SU-DHL-6 (cell line): ENCODE results near the gene ANO10.

Experiments used
- H2AFZ ChIP-seq: fragments of 200-600 bp; sonication (generic); 2 replicates; pipeline ENCODE4 v1.6.1; 2014; ENCODE audit warnings: low read depth, mild to moderate bottlenecking, moderate library complexity, mixed read lengths, antibody characterized with exemption, low read length; ENCODE audit not compliant: severe bottlenecking
- H3F3A ChIP-seq: fragments of 200-600 bp; shearing (Covaris generic); 2 replicates; pipeline ENCODE4 v1.6.0; 2016; ENCODE audit warnings: antibody characterized with exemption, mild to moderate bottlenecking; ENCODE audit not compliant: insufficient read depth
- H3K27ac ChIP-seq: fragments of 200-600 bp; sonication (generic); 2 replicates; pipeline ENCODE4 v1.5.1; 2016; ENCODE audit warnings: low read depth, mild to moderate bottlenecking, low read length, moderate library complexity, mixed read lengths
- H3K27me3 ChIP-seq: fragments of 200-600 bp; sonication (generic), shearing (Covaris generic); 2 replicates; pipeline ENCODE4 v1.6.0; 2014; ENCODE audit warnings: mild to moderate bottlenecking, low read length
- H3K36me3 ChIP-seq: fragments of 200-600 bp; sonication (generic); 2 replicates; pipeline ENCODE4 v1.6.1; 2014; ENCODE audit warnings: mild to moderate bottlenecking, low read length, mixed read lengths
- H3K4me2 ChIP-seq: fragments of 300-600, 200-600 bp; shearing (Covaris generic), sonication (generic); 2 replicates; pipeline ENCODE4 v1.6.0; 2014; ENCODE audit warnings: low read length, low read depth, mild to moderate bottlenecking; ENCODE audit not compliant: poor library complexity, severe bottlenecking
- H3K4me3 ChIP-seq: fragments of 200-600 bp; sonication (generic); 2 replicates; pipeline ENCODE4 v1.5.1; 2014; ENCODE audit warnings: antibody characterized with exemption, low read length, mild to moderate bottlenecking, mixed read lengths; ENCODE audit not compliant: insufficient read depth, poor library complexity, severe bottlenecking
- H3K79me2 ChIP-seq: fragments of 200-600 bp; sonication (generic); 2 replicates; pipeline ENCODE4 v1.6.1; 2014; ENCODE audit warnings: mild to moderate bottlenecking, low read length, moderate library complexity; ENCODE audit not compliant: insufficient read depth
- H3K9ac ChIP-seq: fragments of 200-600 bp; sonication (generic); 2 replicates; pipeline ENCODE4 v1.7.0; 2014; ENCODE audit warnings: mild to moderate bottlenecking, low read length
- H3K9me2 ChIP-seq: fragments of 200-600 bp; sonication (generic); replicated peaks from 2 replicates; pipeline ENCODE4 v1.6.1; 2014; ENCODE audit warnings: low read length; ENCODE audit not compliant: insufficient read depth
- H3K9me3 ChIP-seq: fragments of 200-600 bp; sonication (generic); 2 replicates; pipeline ENCODE4 v1.6.1; 2014; ENCODE audit warnings: low read length, mixed read lengths; ENCODE audit not compliant: insufficient read depth
- H4K20me1 ChIP-seq: fragments of 200-600 bp; sonication (generic); 2 replicates; pipeline ENCODE4 v1.6.1; 2014; ENCODE audit warnings: low read depth, mild to moderate bottlenecking, antibody characterized with exemption, low read length, moderate library complexity, mixed read lengths
- EZH2phosphoT487 ChIP-seq: fragments of 200-600 bp; sonication (generic), shearing (Covaris generic); conservative IDR thresholded peaks from 2 replicates; pipeline ENCODE4 v1.6.1; 2018; ENCODE audit warnings: mild to moderate bottlenecking, antibody characterized with exemption, low read length, moderate library complexity, mixed read lengths
- TF ChIP-seq, protein P1 (sequence below): fragments of 200-600 bp; sonication (generic); IDR thresholded peaks from one replicate; pipeline ENCODE4 v1.5.1; 2017; ENCODE audit warnings: antibody characterized with exemption, mild to moderate bottlenecking, low read length, moderate library complexity; ENCODE audit not compliant: insufficient read depth, poor library complexity, severe bottlenecking

The ANO10 gene

DNA sequence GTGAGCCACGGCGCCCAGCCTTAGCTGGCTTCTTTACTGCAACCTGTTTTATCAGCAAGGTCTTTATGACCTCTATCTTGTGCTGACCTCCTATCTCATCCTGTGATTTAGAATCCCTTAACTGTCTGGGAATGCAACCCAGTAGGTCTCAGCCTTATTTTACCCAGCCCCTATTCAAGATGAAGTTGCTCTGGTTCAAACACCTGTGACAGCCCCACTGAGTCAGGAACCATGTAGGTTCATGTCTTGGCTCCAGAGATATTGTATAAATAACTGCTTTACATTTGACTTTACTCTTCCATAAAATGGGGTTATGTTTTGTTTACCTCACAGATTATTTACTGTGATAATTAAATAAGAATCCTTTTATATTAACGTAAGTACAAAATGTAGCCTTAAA is 27.1 kb upstream of the ANO10 start:
- Histone ChIP-seq H3K9me2 (no peaks in the 10 kb centered on the region), H3K9me3 (no peaks in the 10 kb centered on the region), H3K36me3 (no peaks in the 10 kb centered on the region), H3K27ac (no peak overlapping the region), H2AFZ (no peak overlapping the region), H3K4me2 (no peak overlapping the region), H4K20me1 (no peaks in the 10 kb centered on the region), H3K79me2 (no peaks in the 10 kb centered on the region), H3F3A (no peaks in the 10 kb centered on the region), H3K9ac (no peak overlapping the region), H3K27me3 (0 out of 2 replicates have a peak, but pooled peaks cover 2% of the 10 kb centered on the region), H3K4me3 (no peak overlapping the region)
- TF ChIP-seq, protein P1, sequence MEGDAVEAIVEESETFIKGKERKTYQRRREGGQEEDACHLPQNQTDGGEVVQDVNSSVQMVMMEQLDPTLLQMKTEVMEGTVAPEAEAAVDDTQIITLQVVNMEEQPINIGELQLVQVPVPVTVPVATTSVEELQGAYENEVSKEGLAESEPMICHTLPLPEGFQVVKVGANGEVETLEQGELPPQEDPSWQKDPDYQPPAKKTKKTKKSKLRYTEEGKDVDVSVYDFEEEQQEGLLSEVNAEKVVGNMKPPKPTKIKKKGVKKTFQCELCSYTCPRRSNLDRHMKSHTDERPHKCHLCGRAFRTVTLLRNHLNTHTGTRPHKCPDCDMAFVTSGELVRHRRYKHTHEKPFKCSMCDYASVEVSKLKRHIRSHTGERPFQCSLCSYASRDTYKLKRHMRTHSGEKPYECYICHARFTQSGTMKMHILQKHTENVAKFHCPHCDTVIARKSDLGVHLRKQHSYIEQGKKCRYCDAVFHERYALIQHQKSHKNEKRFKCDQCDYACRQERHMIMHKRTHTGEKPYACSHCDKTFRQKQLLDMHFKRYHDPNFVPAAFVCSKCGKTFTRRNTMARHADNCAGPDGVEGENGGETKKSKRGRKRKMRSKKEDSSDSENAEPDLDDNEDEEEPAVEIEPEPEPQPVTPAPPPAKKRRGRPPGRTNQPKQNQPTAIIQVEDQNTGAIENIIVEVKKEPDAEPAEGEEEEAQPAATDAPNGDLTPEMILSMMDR, result no peak
- TF ChIP-seq EZH2phosphoT487, result no peak

DNA sequence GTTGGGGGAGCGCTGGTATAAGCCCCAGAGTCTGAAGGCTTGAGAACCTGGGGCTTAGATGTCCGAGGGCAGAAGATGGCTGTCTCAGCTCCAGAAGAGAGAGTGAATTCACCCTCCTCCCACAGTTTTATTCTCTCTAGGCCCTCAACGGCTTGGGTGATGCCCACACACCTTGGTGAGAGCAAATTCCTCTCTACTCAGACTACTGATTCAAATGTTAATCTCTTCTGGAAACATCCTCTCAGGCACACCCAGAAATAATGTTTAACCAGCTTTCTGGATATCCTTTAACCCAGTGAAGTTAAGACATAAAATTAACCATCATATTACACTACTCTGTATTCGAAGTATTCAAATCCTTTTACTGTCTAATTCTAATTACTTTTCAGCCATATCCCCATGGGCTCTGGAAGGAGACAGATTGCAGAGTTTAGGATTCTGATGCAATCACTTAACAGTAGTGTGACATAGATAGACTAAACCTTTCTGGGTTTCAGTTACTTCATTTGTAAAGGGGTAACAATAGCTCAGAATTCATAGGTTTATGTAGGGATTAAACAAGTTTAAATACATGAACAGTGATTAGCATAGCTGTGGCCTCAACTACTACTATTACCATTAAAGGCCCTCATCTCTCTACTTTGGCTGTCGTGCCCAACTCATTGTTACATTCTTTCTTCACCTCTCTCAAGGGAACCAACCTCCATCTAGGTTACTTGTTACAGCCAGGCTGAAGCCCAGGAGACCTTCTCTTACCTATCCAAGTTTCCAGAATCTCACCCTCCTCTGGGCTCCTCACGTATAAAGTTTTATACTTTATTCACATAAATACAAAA is 25.7 kb upstream of the ANO10 start:
- TF ChIP-seq, protein P1, result no peak
- no peak for TF ChIP-seq EZH2phosphoT487
- Histone ChIP-seq H3K27me3 (0 out of 2 replicates have a peak, but pooled peaks cover 2% of the 10 kb centered on the region), H3K9ac (no peak overlapping the region), H4K20me1 (no peaks in the 10 kb centered on the region), H3K4me2 (no peak overlapping the region), H3K27ac (no peak overlapping the region), H3K9me3 (no peaks in the 10 kb centered on the region), H3K9me2 (no peaks in the 10 kb centered on the region), H2AFZ (no peak overlapping the region), H3F3A (no peaks in the 10 kb centered on the region), H3K4me3 (no peak overlapping the region), H3K79me2 (no peaks in the 10 kb centered on the region), H3K36me3 (no peaks in the 10 kb centered on the region)

DNA sequence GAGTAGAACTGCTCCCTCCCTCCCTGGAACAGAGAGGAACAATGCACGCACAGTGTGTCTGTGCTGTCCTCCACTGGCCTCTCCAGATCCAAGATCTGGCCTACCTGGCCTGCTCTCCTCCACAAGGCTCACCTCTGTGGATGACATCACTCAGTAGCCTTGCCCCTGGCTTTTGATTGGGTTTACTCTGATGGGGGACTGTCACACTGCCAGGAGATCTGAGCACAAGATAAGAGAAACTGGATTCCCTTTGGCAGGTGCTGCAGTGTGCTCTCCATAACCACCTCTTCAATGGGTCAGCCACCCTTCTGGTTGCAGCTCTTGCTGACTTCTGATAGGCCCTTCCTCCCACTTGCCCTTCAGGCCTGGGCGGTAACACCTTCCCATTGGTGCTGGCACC is 22.6 kb upstream of the ANO10 start:
- Histone ChIP-seq H3K9ac (no peak overlapping the region), H2AFZ (no peak overlapping the region), H3K4me2 (no peak overlapping the region), H3F3A (no peaks in the 10 kb centered on the region), H3K27me3 (0 out of 2 replicates have a peak, but pooled peaks cover 2% of the 10 kb centered on the region), H3K79me2 (no peaks in the 10 kb centered on the region), H3K36me3 (no peaks in the 10 kb centered on the region), H3K9me3 (no peaks in the 10 kb centered on the region), H3K9me2 (no peaks in the 10 kb centered on the region), H3K27ac (no peak overlapping the region), H4K20me1 (no peaks in the 10 kb centered on the region), H3K4me3 (no peak overlapping the region)
- TF ChIP-seq, protein P1, result no peak
- TF ChIP-seq EZH2phosphoT487, result no peak
